ENCODE measurements around the gene HOXD4.

Gene HOXD4

GRCh38 chr2:176157499-176158185 is 6.3 kb downstream of the HOXD4 start:
- TF ChIP-seq, protein P1, sequence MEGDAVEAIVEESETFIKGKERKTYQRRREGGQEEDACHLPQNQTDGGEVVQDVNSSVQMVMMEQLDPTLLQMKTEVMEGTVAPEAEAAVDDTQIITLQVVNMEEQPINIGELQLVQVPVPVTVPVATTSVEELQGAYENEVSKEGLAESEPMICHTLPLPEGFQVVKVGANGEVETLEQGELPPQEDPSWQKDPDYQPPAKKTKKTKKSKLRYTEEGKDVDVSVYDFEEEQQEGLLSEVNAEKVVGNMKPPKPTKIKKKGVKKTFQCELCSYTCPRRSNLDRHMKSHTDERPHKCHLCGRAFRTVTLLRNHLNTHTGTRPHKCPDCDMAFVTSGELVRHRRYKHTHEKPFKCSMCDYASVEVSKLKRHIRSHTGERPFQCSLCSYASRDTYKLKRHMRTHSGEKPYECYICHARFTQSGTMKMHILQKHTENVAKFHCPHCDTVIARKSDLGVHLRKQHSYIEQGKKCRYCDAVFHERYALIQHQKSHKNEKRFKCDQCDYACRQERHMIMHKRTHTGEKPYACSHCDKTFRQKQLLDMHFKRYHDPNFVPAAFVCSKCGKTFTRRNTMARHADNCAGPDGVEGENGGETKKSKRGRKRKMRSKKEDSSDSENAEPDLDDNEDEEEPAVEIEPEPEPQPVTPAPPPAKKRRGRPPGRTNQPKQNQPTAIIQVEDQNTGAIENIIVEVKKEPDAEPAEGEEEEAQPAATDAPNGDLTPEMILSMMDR (IDR thresholded peaks at IDR 0.05; ENCODE audit: low read depth, low read length, missing control alignments), result no peak
- no peak for DNase-seq (ENCODE audit: low read depth)
- no peak overlapping the region for H3K4me3 ChIP-seq (ENCODE audit: low read depth, low read length)

GRCh38 chr2:176158186-176158591 is 6.8 kb downstream of the HOXD4 start:
- no peak for DNase-seq (ENCODE audit: low read depth)

GRCh38 chr2:176158855-176159662 is 7.7 kb downstream of the HOXD4 start:
- no peak for DNase-seq (ENCODE audit: low read depth)
- TF ChIP-seq, protein P1 (IDR thresholded peaks at IDR 0.05; ENCODE audit: low read depth, low read length, missing control alignments), result no peak
- H3K4me3 ChIP-seq (ENCODE audit: low read depth, low read length), result no peak overlapping the region

More at GRCh38 chr2:176158186-176158591, 6.8 kb downstream of the HOXD4 start:
- no peak overlapping the region for H3K4me3 ChIP-seq (ENCODE audit: low read depth, low read length)
- TF ChIP-seq, protein P1 (IDR thresholded peaks at IDR 0.05; ENCODE audit: low read depth, low read length, missing control alignments), result no peak

DNA sequence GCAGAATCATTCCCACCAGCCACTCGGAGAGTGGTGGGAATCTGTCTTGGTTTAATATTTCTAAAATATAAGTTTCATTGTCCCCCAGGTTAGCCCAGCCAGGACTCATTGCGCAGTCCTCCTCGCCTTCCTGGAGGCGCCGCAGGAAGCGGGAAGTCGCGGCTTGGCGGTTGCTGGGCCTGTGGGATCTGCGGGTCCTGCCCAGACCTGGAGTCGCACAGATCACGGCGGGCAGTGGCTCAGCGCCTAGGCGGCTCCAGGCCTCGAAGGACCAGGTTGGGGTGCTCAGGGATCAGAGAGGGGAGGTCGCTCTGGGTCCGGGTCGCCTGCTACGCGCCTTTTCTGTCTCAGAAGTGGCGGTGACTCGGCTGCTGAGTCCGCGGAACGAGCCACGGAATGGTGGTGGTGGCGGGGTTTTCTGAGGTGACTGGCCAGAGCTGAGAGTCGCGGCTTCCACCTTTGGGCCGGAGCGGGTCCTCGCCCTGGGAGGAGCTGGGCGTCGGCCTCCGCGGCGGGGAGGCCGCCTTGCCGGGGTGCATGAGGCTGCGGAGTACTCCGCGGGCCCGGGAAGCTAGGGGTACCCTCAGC is 8.4 kb downstream of the HOXD4 start:
- H3K4me3 ChIP-seq (ENCODE audit: low read depth, low read length), result no peak overlapping the region
- no peak for DNase-seq (ENCODE audit: low read depth)
- TF ChIP-seq, protein P1 (IDR thresholded peaks at IDR 0.05; ENCODE audit: low read depth, low read length, missing control alignments), result no peak

DNA sequence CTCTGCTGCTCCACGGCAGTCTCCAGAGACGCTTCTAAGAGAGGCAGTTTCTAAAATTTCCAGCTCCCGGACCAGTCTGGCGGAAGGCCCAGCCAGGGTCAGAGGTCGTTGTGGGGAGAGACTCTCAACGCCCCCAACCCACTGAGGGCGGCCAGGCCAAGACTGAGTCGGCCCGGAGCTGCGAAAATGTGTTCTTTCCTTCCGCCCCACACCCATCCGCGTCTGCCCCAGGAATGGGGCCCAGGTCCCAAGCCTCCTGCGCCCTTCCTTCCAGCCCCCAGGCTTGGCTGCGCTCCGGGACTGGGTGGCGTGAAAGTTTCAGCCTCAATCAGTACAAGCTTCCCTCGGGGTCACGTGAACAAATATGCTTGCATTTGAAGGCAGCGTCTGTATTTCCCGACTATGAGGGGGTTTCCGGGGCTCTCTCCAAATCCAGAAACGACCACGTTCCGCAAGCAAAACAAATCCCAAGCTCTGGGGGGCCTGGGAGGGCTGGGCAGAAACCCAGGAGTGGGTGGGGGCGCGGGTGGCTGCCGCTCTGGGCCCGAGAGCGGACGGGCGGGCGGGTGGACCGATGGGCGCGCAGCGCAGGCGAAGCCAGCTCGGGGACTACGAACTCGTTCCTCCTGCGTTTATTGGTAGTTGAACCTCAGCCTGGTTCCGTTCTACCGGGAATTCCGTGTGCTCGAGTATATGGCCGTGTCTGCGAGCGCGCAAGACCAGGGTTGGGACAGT is 9.1 kb downstream of the HOXD4 start:
- TF ChIP-seq, protein P1 (IDR thresholded peaks at IDR 0.05; ENCODE audit: low read depth, low read length, missing control alignments), result no peak
- no peak for DNase-seq (ENCODE audit: low read depth)
- H3K4me3 ChIP-seq (ENCODE audit: low read depth, low read length), result no peak overlapping the region

- TF ChIP-seq, protein P1 (IDR thresholded peaks at IDR 0.05; ENCODE audit: low read depth, low read length, missing control alignments), result no peak
- no peak overlapping the region for H3K4me3 ChIP-seq (ENCODE audit: low read depth, low read length)
- DNase-seq (ENCODE audit: low read depth), result no peak
These were observed 9.9 kb downstream of the HOXD4 start for GRCh38 chr2:176160986-176161824.
